OCI-LY3 (cell line): ENCODE measurements around the gene ARSG.

Experiments used
- H2AFZ ChIP-seq: fragments of 200-600, 300-600 bp; shearing (Covaris generic); 2 replicates; pipeline ENCODE4 v1.6.0; 2014; ENCODE audit warnings: antibody characterized with exemption, low read depth, low read length
- H3K27ac ChIP-seq: fragments of 200-600, 300-600 bp; sonication (generic); 2 replicates; pipeline ENCODE4 v1.5.1; 2014; ENCODE audit warnings: mild to moderate bottlenecking, low read length, moderate library complexity, mixed read lengths
- H3K27me3 ChIP-seq: fragments of 200-600, 300-600 bp; sonication (generic); 2 replicates; pipeline ENCODE4 v1.6.1; 2014; ENCODE audit warnings: low read depth, low read length, mixed read lengths
- H3K36me3 ChIP-seq: fragments of 200-600, 300-600 bp; sonication (generic); replicated peaks from 2 replicates; pipeline ENCODE3; 2014; ENCODE audit warnings: low read depth, low read length, mixed read lengths
- H3K4me1 ChIP-seq: fragments of 300-600, 200-600 bp; sonication (generic); 2 replicates; pipeline ENCODE4 v1.6.1; 2014; ENCODE audit warnings: low read length, mixed read lengths
- H3K4me2 ChIP-seq: fragments of 200-600, 300-600 bp; sonication (generic); 2 replicates; pipeline ENCODE4 v1.6.1; 2014; ENCODE audit warnings: low read length, mixed read lengths
- H3K4me3 ChIP-seq: fragments of 300-600, 200-600 bp; sonication (generic); 2 replicates; pipeline ENCODE4 v1.5.1; 2014; ENCODE audit warnings: antibody characterized with exemption, mild to moderate bottlenecking, low read length, moderate library complexity
- H3K79me2 ChIP-seq: fragments of 300-600, 200-600 bp; shearing (Covaris generic); 2 replicates; pipeline ENCODE4 v1.6.1; 2014; ENCODE audit warnings: mild to moderate bottlenecking, low read length, mixed read lengths
- H3K9ac ChIP-seq: fragments of 300-600, 200-600 bp; shearing (Covaris generic); 2 replicates; pipeline ENCODE4 v1.6.0; 2014; ENCODE audit warnings: mild to moderate bottlenecking, low read length, moderate library complexity
- H3K9me3 ChIP-seq: fragments of 200-600, 300-600 bp; shearing (Covaris generic); 2 replicates; pipeline ENCODE4 v1.6.1; 2014; ENCODE audit warnings: low read length, mixed read lengths; ENCODE audit not compliant: insufficient read depth
- H4K20me1 ChIP-seq: fragments of 200-600, 300-600 bp; sonication (generic); 2 replicates; pipeline ENCODE4 v1.6.1; 2016; ENCODE audit warnings: low read length, mixed read lengths; ENCODE audit not compliant: insufficient read depth
- CTCF ChIP-seq: fragments of 200-600, 300-600 bp; sonication (generic); IDR thresholded peaks from 2 replicates; pipeline ENCODE4 v1.5.1; 2014; ENCODE audit warnings: antibody characterized with exemption, low read length, low read depth
- EZH2phosphoT487 ChIP-seq: fragments of 200-600 bp; shearing (Covaris generic); IDR thresholded peaks from 2 replicates; pipeline ENCODE4 v1.6.1; 2018; ENCODE audit warnings: antibody characterized with exemption, mixed run types, low read depth

Gene ARSG

GRCh38 chr17:68381076-68381900, 90.0 kb downstream of the ARSG start:
- H3K9me3 ChIP-seq = no peaks in the 10 kb centered on the region
- no peaks in the 10 kb centered on the region for H4K20me1 ChIP-seq
- H3K36me3 ChIP-seq = no peaks in the 10 kb centered on the region
- H3K27me3 ChIP-seq = peaks cover 3% of the 10 kb centered on the region; the same call in 1 of the 2 replicates
- H3K4me2 ChIP-seq = no peak overlapping the region
- no peaks in the 10 kb centered on the region for H3K4me1 ChIP-seq
- TF ChIP-seq CTCF (no peak), EZH2phosphoT487 (no peak)
- no peak overlapping the region for H3K4me3 ChIP-seq
- H3K9ac ChIP-seq = no peak overlapping the region
- no peak overlapping the region for H2AFZ ChIP-seq
- H3K27ac ChIP-seq = no peak overlapping the region
- H3K79me2 ChIP-seq = no peaks in the 10 kb centered on the region

GRCh38 chr17:68382582-68383085, 91.3 kb downstream of the ARSG start:
- Histone ChIP-seq H4K20me1 (no peaks in the 10 kb centered on the region), H3K9me3 (no peaks in the 10 kb centered on the region), H3K4me2 (no peak overlapping the region), H3K36me3 (no peaks in the 10 kb centered on the region), H3K4me3 (no peak overlapping the region), H3K9ac (no peak overlapping the region), H3K4me1 (no peaks in the 10 kb centered on the region), H3K27ac (no peak overlapping the region), H3K27me3 (peaks cover 3% of the 10 kb centered on the region; the same call in 1 of the 2 replicates), H2AFZ (no peak overlapping the region), H3K79me2 (no peaks in the 10 kb centered on the region)
- TF ChIP-seq CTCF (no peak), EZH2phosphoT487 (no peak)

- H3K4me3 ChIP-seq = no peak overlapping the region
- peaks cover 3% of the 10 kb centered on the region; the same call in 1 of the 2 replicates for H3K27me3 ChIP-seq
- no peaks in the 10 kb centered on the region for H3K4me1 ChIP-seq
- no peak overlapping the region for H3K27ac ChIP-seq
- H3K9me3 ChIP-seq = no peaks in the 10 kb centered on the region
- no peak overlapping the region for H3K9ac ChIP-seq
- H2AFZ ChIP-seq = no peak overlapping the region
- TF ChIP-seq EZH2phosphoT487 = no peak
- TF ChIP-seq CTCF = no peak
- no peaks in the 10 kb centered on the region for H4K20me1 ChIP-seq
- no peaks in the 10 kb centered on the region for H3K79me2 ChIP-seq
- H3K36me3 ChIP-seq = no peaks in the 10 kb centered on the region
- no peak overlapping the region for H3K4me2 ChIP-seq
Observed at GRCh38 chr17:68383120-68383442, 91.8 kb downstream of the ARSG start.

- Histone ChIP-seq H3K4me3 (no peak overlapping the region), H3K4me2 (no peak overlapping the region)
Observed at GRCh38 chr17:68383443-68384321, 92.4 kb downstream of the ARSG start.

More at GRCh38 chr17:68383443-68384321, 92.4 kb downstream of the ARSG start:
- Histone ChIP-seq H4K20me1 (no peaks in the 10 kb centered on the region), H3K27ac (no peak overlapping the region), H3K9me3 (no peaks in the 10 kb centered on the region), H3K9ac (no peak overlapping the region), H3K4me1 (no peaks in the 10 kb centered on the region), H2AFZ (no peak overlapping the region), H3K79me2 (no peaks in the 10 kb centered on the region), H3K36me3 (no peaks in the 10 kb centered on the region), H3K27me3 (peaks cover 3% of the 10 kb centered on the region; the same call in 1 of the 2 replicates)
- TF ChIP-seq EZH2phosphoT487 (no peak), CTCF (no peak)
